Measurements from ENCODE around the gene KRTAP10-11.

DNA sequence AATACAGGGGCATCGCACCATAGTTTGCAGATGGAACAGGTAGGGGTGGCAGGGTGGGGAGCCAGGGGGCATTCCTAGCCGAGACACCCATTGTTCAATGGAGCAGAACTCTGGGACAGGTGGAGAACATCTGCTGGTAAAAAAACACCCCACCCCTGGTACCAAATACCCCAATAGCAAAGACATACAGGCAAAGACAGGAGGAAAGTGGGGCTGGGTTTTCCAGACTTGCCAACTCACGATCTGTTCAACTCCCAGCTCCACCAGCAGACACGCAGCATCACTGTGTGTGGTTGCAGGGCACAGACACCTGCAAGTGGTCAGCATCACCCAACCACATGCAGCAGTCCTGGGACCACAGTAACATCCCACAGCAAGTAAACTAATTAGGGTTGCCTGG is 34.7 kb upstream of the KRTAP10-11 start:
- TF ChIP-seq, protein P1, sequence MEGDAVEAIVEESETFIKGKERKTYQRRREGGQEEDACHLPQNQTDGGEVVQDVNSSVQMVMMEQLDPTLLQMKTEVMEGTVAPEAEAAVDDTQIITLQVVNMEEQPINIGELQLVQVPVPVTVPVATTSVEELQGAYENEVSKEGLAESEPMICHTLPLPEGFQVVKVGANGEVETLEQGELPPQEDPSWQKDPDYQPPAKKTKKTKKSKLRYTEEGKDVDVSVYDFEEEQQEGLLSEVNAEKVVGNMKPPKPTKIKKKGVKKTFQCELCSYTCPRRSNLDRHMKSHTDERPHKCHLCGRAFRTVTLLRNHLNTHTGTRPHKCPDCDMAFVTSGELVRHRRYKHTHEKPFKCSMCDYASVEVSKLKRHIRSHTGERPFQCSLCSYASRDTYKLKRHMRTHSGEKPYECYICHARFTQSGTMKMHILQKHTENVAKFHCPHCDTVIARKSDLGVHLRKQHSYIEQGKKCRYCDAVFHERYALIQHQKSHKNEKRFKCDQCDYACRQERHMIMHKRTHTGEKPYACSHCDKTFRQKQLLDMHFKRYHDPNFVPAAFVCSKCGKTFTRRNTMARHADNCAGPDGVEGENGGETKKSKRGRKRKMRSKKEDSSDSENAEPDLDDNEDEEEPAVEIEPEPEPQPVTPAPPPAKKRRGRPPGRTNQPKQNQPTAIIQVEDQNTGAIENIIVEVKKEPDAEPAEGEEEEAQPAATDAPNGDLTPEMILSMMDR (conservative IDR thresholded peaks at IDR 0.05; ENCODE audit: low read length): no peak
- TF ChIP-seq EZH2phosphoT487 (IDR thresholded peaks at IDR 0.05; ENCODE audit: borderline replicate concordance, low read depth, low read length): no peak
